ENCODE results near the gene SLC35F2.
"Not testable (repeated sequence)": the region's sequence is repeated elsewhere in the genome, so short reads cannot be mapped to it uniquely, and the experiment has no call there.

SLC35F2 gene

GRCh38 chr11:107858217-107859070 lies at the start of gene SLC35F2:
TSS of gene SLC35F2 (minus strand) at chr11:107858787. CDS start at chr11:107858767, 20 bp downstream.
- peak; percentile 46 for DNase-seq

DNA sequence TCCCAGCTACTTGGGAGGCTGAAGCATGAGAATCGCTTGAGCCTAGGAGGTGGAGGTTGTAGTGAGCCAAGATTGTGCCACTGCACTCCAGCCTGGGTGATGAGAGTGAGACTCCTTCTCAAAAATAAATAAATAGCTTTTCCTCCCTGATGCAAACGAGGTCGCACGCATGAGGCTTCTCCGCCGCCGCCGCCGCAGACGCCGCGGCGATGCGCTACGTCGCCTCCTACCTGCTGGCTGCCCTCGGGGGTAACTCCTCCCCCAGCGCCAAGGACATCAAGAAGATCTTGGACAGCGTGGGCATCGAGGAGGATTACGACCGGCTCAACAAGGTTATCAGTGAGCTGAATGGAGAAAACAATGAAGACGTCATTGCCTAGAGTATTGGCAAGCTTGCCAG lies 49.6 kb upstream of the SLC35F2 start:
- no peak for DNase-seq

GRCh38 chr11:107898270-107898669 lies 39.7 kb upstream of the SLC35F2 start:
- no peak for DNase-seq

- no peak for DNase-seq
Measured at GRCh38 chr11:107882095-107882820, 23.7 kb upstream of the SLC35F2 start.

- not testable (repeated sequence) for DNase-seq
Measured at GRCh38 chr11:107881471-107881870, 22.9 kb upstream of the SLC35F2 start.

- DNase-seq, result no peak
Measured at GRCh38 chr11:107876141-107876540, 17.6 kb upstream of the SLC35F2 start.

GRCh38 chr11:107864591-107864990 lies 6.0 kb upstream of the SLC35F2 start:
- no peak for DNase-seq

DNA sequence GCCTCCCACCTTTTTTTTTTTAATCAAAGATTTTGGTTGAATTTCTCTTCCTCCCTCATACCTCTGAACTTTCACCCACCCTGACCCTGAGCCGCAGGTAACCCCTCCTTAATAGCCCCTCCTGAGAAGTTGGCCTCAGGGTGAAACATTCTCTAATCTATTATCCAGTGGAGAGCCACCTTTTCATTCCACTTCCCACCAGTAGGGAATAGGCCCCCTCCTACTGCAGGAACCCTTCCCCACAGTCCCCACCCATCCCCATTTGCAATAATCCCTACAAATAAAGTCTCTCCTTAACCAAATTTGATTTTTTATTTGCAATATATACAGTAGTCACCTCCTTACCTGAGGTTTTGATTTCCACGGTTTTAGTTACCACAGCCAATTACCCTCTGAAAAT lies 2.1 kb upstream of the SLC35F2 start:
- no peak for DNase-seq

DNA sequence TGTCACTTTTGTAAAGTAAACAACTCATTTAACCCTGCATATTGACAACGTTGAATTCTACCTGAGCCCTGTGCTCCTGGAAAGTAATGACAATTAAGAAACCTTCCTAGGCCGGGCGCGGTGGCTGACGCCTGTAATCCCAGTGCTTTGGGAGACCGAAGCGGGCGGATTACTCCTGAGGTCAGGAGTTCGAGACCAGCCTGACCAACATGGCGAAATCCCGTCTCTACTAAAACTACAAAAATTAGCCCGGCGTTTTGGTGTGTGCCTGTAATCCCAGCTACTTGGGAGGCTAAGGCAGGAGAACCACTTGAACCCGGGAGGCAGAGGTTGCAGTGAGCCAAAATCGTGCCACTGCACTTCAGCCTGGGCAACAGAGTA lies 1.6 kb upstream of the SLC35F2 start:
- DNase-seq, result not testable (repeated sequence)

DNA sequence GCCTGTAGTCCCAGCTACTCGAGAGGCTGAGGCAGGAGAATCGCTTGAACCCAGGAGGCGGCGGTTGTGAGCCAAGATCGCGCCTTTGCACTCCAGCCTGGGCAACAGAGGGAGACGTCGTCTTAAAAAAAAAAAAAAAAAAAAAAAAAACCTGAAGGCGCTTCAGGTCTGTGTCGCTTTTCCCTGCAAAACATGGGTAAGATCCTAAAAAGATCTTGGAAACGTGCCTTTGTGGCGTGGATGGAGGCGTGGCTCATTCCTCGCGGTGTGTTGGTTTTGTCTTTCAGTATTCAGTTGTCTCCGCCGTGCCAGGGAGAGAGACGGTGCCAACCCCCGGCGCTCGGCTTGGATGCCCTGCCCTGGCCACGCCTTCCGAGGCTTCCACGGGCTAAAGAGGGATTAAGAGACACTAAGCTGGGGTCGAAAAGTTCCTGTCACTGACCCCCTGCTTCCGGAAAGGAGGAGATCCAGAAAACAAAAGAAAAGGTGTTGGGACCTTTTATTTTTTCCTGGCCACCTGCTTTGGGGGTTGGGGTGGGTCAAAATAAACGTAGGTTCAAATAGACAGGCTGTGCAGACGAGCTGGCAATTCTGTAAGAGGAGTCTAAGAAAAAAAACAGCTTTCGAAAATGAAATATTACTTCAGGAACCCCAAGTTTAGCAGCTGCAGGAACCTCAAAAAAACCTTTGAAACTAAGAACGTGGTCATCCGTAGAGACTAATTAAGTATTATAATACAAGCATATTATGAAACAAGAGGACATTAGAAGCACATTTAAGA lies 1.1 kb upstream of the SLC35F2 start:
- DNase-seq, result no peak

GRCh38 chr11:107857550-107858216 lies 904 bp downstream of the SLC35F2 start:
- no peak for DNase-seq

- DNase-seq, result no peak
Measured at GRCh38 chr11:107856981-107857517, 1.5 kb downstream of the SLC35F2 start.

DNA sequence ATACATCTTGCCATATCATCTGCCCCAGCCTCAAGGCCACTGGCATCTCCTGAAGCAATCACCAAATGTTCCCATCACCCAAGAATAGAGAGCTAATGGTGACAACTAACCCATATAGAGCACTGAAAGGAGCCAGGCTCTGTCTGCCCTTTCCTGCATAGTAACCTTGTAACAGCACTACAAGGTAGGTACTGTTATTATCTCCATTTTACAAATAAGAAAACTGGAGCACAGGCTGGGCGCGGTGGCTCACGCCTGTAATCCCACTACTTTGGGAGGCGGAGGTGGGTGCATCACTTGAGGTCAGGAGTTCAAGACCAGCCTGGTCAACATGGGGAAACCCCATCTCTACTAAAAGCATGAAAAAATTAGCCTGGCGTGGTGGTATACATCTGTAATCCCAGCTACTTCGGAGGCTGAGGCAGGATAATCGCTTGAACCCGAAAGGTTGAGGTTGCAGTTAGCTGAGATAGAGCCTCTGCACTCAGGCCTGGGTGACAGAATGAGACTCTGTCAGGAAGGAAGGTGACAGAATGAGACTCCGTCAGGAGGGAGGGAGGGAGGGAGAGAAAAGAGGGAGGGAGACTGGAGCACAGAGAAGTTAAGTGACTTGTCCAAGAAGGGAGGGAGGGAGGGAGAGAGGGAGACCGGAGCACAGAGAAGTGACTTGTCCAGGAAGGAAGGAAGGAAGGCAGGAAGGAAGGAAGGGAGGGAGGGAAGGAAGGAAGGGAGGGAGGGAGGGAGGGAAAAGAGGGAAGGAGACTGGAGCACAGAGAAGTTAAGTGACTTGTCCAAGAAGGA lies 2.2 kb downstream of the SLC35F2 start:
- DNase-seq, result no peak

GRCh38 chr11:107853070-107853469 lies 5.5 kb downstream of the SLC35F2 start:
- DNase-seq, result no peak

DNA sequence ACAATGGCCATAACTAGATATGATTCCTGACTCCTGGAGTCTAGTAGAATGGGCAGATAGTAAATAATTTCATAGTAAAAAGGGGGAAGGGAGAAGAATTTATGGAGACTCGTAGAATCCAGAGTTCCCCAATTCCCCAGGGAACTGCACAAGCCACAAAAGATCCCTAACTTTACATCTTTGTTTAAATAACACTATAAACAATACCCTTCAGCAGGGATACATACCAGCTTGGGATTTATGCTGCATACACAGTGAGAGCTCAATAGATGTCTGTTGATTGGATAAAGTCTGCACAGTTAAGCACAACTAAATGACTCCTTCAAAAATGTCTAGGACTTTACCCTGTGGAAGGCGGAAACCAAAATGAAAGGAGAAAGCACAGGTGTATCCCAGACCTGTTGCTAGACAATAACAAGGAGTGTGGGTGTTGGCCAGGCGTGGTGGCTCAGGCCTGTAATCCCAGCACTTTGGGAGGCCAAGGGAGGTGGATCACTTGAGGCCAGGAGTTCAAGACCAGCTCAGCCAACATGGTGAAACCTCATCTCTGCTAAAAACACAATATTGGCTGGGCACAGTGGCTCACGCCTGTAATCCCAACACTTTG lies 6.8 kb downstream of the SLC35F2 start:
- no peak for DNase-seq

DNA sequence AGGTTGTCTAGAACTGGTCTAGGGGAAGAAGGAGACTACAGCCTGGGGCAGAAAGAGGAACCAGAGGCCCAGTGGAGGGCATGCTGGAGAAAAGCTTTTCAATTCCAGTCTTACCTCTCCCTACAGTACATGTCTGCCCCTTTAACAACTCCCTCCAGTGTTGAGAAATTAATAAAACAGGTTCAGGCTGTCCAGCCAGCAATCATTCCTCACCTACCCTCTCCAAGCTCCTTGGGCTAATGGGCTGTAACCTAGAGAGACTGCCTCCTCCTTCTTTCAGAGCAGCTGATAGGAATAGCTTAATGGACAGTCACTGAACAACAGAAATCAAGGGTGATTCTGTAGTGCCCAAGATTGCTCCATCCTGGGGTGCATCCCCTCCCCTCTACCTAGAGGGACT lies 8.8 kb downstream of the SLC35F2 start:
- DNase-seq, result no peak

GRCh38 chr11:107848345-107848744 lies 10.2 kb downstream of the SLC35F2 start:
- no peak for DNase-seq

DNA sequence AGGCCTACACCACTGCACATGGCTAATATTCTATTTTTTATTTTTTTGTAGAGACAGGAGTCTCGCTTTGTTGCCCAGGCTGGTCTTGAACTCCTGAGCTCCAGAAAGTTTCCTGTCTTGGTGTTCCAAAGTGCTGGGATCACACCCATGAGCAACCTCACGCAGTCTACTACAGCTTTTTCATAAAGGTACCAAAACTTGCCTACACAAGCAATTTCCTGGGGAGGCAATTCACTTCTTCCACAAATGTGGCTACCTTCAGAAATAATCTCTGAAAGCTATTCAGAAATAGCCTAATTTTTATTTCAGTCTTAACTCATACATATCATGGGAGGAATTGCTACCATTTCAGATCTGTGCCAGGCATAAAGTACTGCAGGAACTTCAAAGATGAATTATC lies 11.4 kb downstream of the SLC35F2 start:
- no peak for DNase-seq

GRCh38 chr11:107844041-107844440 lies 14.5 kb downstream of the SLC35F2 start:
- no peak for DNase-seq

GRCh38 chr11:107842412-107843100 lies 16.0 kb downstream of the SLC35F2 start:
- DNase-seq, result no peak

GRCh38 chr11:107840129-107840484 lies 18.5 kb downstream of the SLC35F2 start:
- no peak for DNase-seq

Measured in NCI-H1436 (cell line).